HG03565 (cell line): ENCODE results near the gene IFNL4.

ENCODE experiments used
- ATAC-seq: cut with Tn5 transposase; IDR thresholded peaks from one replicate; pipeline ENCODE4 v1.9.1; 2021; ENCODE audit warnings: mild to moderate bottlenecking, moderate library complexity; ENCODE audit not compliant: unreplicated experiment

Gene IFNL4

DNA sequence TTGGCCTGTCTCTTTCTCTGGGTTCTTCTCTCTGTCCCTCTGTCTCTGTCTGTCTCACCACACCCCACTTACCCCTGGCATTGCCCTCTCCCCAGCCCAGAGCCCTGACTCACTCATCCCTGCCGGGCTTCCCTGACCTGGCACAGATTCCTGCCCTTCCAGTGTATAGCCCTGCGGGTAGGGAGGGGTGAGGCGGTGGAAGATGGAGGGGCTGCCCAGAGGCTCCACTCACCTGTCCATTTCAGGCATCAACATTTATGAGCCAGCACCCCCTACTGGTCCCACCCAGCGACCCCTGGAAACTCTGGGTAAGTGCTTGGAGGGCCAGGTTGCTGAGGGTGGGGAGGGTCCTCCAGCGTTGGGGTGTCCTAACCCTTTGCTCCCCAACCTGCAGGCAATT, 50.8 kb downstream of the IFNL4 start:
- no peak for ATAC-seq

DNA sequence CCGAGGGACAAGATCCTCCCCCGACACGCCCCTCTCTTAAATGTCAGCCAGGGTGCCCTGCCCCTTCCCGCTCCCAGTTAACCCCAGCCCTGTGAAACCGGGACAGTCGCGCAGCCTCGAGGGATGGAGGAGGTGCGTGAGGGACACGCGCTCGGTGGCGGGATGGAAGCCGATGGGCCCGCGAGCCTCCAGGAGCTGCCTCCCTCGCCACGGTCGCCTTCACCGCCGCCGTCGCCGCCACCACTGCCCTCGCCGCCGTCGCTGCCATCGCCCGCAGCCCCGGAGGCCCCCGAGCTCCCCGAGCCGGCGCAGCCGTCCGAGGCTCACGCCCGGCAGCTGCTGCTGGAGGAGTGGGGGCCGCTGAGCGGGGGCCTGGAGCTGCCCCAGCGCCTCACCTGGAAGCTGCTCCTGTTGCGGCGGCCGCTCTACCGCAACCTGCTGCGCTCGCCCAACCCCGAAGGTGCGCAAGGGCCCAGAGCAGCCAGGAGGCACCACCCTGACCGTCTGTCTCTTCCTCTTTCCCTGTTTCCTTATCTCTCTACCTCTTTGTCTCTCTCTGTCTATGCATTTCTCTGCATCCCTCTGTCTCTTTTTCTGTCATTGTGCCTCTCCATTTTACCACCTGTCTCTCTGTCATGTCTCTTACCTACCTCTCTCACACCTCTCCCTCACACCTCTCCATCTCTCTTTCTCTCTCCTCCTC, 51.6 kb downstream of the IFNL4 start, which contains the start of gene NCCRP1:
TSS of gene NCCRP1 (plus strand) at position 105 of the 703 bp plus-strand sequence. CDS start at position 124, 19 bp downstream.
- ATAC-seq, result no peak

DNA sequence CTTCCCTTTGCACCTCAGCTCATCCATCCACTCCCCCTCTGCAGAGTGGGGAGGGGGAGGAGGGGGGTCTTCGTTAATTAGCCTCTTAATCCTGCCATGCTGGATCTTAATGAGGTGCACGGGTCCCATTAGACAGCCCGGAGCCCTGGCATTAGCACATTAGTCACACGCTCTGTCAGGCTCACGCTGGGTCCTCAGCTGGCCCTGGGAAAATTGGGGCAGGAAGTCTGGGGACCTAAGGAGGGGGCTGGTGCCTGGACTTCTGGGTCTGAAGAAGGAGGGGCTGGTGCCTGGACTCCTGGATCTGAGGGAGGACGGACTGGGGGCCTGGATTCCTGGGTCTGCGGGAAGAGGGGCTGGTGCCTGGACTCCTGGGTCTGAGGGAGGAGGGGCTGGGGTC, 52.3 kb downstream of the IFNL4 start:
- ATAC-seq, result no peak
